Peyer's patch (tissue), 4 donors: ENCODE results near the gene KCND2. TPM values are rescaled to one million over a fixed set of nuclear protein-coding genes. Genes with fewer than 3 reads are reported as not detected.

ENCODE experiments used
- DNase-seq, 3 donors: peaks; one replicate each; pipeline ENCODE4 v3.0.0-alpha.2; 2017 to 2019
- H3K27ac ChIP-seq, 4 donors: fragments of 200-600 bp; sonication (generic); one replicate each; pipeline ENCODE4 v1.5.1; 2016 to 2019
- H3K27me3 ChIP-seq, 2 donors: fragments of 200-600 bp; sonication (generic); one replicate each; pipeline ENCODE4 v1.5.1; 2019
- H3K36me3 ChIP-seq, 3 donors: fragments of 200-600 bp; sonication (generic); one replicate each; pipeline ENCODE4 v1.5.1; 2016 to 2019
- H3K4me1 ChIP-seq, 4 donors: fragments of 200-600 bp; sonication (generic); one replicate each; pipeline ENCODE4 v1.5.1; 2016 to 2019
- H3K4me3 ChIP-seq, 4 donors: fragments of 200-600 bp; sonication (generic); 1 replicate in 3 of 4; 2 replicates in 1 of 4; pipeline ENCODE4 v1.5.1; 2016 to 2019; ENCODE audit warnings: mild to moderate bottlenecking in 1 of 4
- H3K9me3 ChIP-seq, 4 donors: fragments of 200-600 bp; sonication (generic); one replicate each; pipeline ENCODE4 v1.5.1; 2016 to 2019; ENCODE audit warnings: mild to moderate bottlenecking in 1 of 4
- CTCF ChIP-seq, 6 experiments: fragments of 450-650 bp in 4 of 6; fragments of 200-600 bp in 2 of 6; sonication (generic) in 1 of 6; IDR thresholded peaks; one replicate each; pipeline ENCODE4 v1.5.1; 2017 to 2019; ENCODE audit warnings: antibody characterized with exemption in 6 of 6, mild to moderate bottlenecking in 3 of 6, moderate library complexity in 1 of 6
- POLR2A ChIP-seq, 2 donors: fragments of 450-650 bp; IDR thresholded peaks; one replicate each; pipeline ENCODE4 v1.5.1; 2017; ENCODE audit warnings: antibody characterized with exemption in 2 of 2, mild to moderate bottlenecking in 2 of 2, moderate library complexity in 2 of 2
- total RNA-seq, 4 donors: library from RNA; depleted of rRNA; stranded (reverse); fragments of >200 nt; gene quantifications; one replicate each; pipeline ENCODE4 v1.1.0, GENCODE V29; 2016

Gene KCND2
- total RNA-seq, 4 donors from 2014 or later, result 0.54 TPM; not detected in 3

DNA sequence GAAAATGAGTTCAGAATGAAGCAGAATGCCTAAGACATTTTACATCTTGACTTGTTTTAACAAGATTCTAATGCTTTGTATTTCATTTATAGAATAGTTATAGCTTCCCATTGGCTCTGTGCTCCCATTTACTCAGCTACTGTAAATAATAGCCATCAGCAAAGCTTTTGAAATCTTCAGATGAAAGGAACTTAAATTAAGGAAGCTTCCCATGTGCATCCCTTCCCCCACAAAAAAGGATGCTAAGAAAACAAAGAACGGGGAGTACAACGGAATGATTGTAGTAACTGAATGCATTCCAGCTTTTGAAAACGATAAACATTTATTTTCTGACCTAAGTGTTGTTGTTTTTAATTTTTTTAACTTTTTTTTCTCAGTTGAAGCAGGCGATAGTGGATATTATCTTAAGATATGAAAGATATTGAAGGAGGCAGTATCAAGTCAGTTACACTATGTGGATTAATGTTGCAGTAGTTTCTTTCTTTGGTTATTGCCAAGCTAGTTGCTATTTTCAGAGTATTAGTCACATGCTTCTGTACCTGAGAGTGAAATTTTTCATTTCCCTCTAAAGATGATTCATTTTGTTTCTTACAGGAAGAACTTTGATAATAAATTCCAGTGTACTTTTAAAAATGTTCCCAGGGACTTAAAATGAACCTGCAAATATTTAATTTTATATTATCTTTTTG lies 129.2 kb downstream of the KCND2 start:
- TF ChIP-seq CTCF (IDR thresholded peaks at IDR 0.05) (no peak), POLR2A (IDR thresholded peaks at IDR 0.05) (no peak)
- Histone ChIP-seq H3K4me3 (no peak overlapping the region), H3K27ac (no peak overlapping the region), H3K36me3 (no peaks in the 10 kb centered on the region), H3K9me3 (no peaks in the 10 kb centered on the region), H3K4me1 (no peaks in the 10 kb centered on the region), H3K27me3 (no peaks in the 10 kb centered on the region)
- no peak for DNase-seq

DNA sequence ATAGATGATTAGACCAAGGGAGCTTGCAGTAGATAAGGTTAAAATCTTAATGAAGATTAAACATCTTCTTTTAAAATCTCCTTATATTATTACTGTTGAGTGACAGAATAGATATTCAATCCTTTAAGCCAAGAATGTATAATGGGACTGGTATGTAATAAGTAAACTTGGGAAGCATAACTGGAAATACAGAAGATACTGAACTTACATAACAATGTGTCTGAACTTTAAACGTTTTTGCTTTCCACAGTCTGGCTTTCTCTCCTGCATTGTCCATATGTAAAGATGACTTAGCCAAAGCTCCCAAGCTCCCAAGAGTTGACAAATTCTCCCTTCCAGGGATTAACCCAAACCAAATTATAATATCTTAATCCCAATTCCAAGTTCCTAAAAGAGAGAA lies 129.8 kb downstream of the KCND2 start:
- TF ChIP-seq CTCF (IDR thresholded peaks at IDR 0.05), result no peak
- TF ChIP-seq POLR2A (IDR thresholded peaks at IDR 0.05), result no peak
- Histone ChIP-seq H3K4me3 (no peak overlapping the region), H3K36me3 (no peaks in the 10 kb centered on the region), H3K9me3 (no peaks in the 10 kb centered on the region), H3K27ac (no peak overlapping the region), H3K4me1 (no peaks in the 10 kb centered on the region), H3K27me3 (no peaks in the 10 kb centered on the region)
- no peak for DNase-seq

- Histone ChIP-seq H3K4me3 (no peak overlapping the region), H3K9me3 (no peaks in the 10 kb centered on the region), H3K27ac (no peak overlapping the region), H3K36me3 (no peaks in the 10 kb centered on the region), H3K4me1 (no peaks in the 10 kb centered on the region), H3K27me3 (no peaks in the 10 kb centered on the region)
- no peak for DNase-seq
- no peak for TF ChIP-seq POLR2A (IDR thresholded peaks at IDR 0.05)
Measured at GRCh38 chr7:120404042-120404441, 131.1 kb downstream of the KCND2 start.

- Histone ChIP-seq H3K27ac (no peak overlapping the region), H3K36me3 (no peaks in the 10 kb centered on the region), H3K9me3 (no peaks in the 10 kb centered on the region), H3K27me3 (no peaks in the 10 kb centered on the region), H3K4me1 (no peaks in the 10 kb centered on the region), H3K4me3 (no peak overlapping the region)
- TF ChIP-seq CTCF (IDR thresholded peaks at IDR 0.05), result no peak
- no peak for TF ChIP-seq POLR2A (IDR thresholded peaks at IDR 0.05)
- no peak for DNase-seq
Measured at GRCh38 chr7:120405652-120406051, 132.7 kb downstream of the KCND2 start.

DNA sequence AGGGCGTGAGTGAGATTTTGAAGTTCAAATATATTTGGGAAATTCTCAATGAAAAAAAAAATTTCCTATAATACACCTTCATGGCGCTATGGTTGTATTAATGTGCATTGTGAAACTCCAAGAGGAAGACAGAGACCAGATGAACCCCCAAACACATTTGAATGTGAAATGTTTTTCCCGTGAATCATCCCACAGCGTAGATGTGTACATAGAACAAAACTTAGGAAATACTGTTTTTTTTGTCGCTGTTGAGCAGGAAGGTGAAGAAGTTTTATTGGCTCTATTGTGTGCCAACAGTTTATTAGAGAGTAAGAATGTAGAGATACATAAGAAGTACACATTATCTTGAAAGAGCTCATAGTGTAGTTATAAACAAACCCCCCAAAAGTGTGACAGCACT lies 134.0 kb downstream of the KCND2 start:
- Histone ChIP-seq H3K9me3 (no peaks in the 10 kb centered on the region), H3K4me3 (no peak overlapping the region), H3K27me3 (no peaks in the 10 kb centered on the region), H3K4me1 (no peaks in the 10 kb centered on the region), H3K27ac (no peak overlapping the region), H3K36me3 (no peaks in the 10 kb centered on the region)
- DNase-seq, result no peak
- TF ChIP-seq POLR2A (IDR thresholded peaks at IDR 0.05) (no peak), CTCF (IDR thresholded peaks at IDR 0.05) (no peak)

GRCh38 chr7:120412139-120413050 lies 139.4 kb downstream of the KCND2 start:
- no peaks in the 10 kb centered on the region for H3K27me3 ChIP-seq
- H3K27ac ChIP-seq, result no peak overlapping the region
- H3K4me1 ChIP-seq, result no peaks in the 10 kb centered on the region
- H3K36me3 ChIP-seq, result no peaks in the 10 kb centered on the region
- H3K4me3 ChIP-seq, result no peak overlapping the region
- no peak for TF ChIP-seq CTCF (IDR thresholded peaks at IDR 0.05)
- TF ChIP-seq POLR2A (IDR thresholded peaks at IDR 0.05), result no peak
- H3K9me3 ChIP-seq, result no peaks in the 10 kb centered on the region
- no peak for DNase-seq
